GM12891 (cell line): ENCODE measurements around the gene INSYN1.
"Not testable (repeated sequence)": the region's sequence is repeated elsewhere in the genome, so short reads cannot be mapped to it uniquely, and the experiment has no call there.

Source experiments
- PAX5 ChIP-seq: IDR thresholded peaks from 2 replicates; pipeline ENCODE4 v1.6.1; 2011; ENCODE audit warnings: low read length, moderate library complexity, mild to moderate bottlenecking; ENCODE audit not compliant: insufficient read depth, severe bottlenecking
- POLR2A ChIP-seq: IDR thresholded peaks from 2 replicates; pipeline ENCODE4 v1.6.1; 2011; ENCODE audit warnings: low read depth, low read length, control low read depth
- POLR2AphosphoS5 ChIP-seq: IDR thresholded peaks from 2 replicates; pipeline ENCODE4 v1.6.1; 2011; ENCODE audit warnings: low read depth, low read length, control low read depth
- POU2F2 ChIP-seq: IDR thresholded peaks from 2 replicates; pipeline ENCODE4 v1.6.1; 2011; ENCODE audit warnings: low read depth, mild to moderate bottlenecking, control low read depth, low read length, moderate library complexity
- SPI1 ChIP-seq: IDR thresholded peaks from 2 replicates; pipeline ENCODE4 v1.6.1; 2011; ENCODE audit warnings: low read depth, low read length, control low read depth
- TAF1 ChIP-seq: IDR thresholded peaks from 2 replicates; pipeline ENCODE4 v1.6.1; 2011; ENCODE audit warnings: low read depth, low read length, control low read depth

- not testable (repeated sequence) for TF ChIP-seq POLR2A, POLR2AphosphoS5, TAF1, PAX5, POU2F2, SPI1
Measured at GRCh38 chr15:73792899-73793541, 39.9 kb upstream of the INSYN1 start.
